ENCODE data around the gene MED9.

Gene MED9

GRCh38 chr17:17503566-17504130 is 26.8 kb downstream of the MED9 start:
- Histone ChIP-seq H3K79me2 (ENCODE audit: insufficient read depth, low read length) (no peaks in the 10 kb centered on the region), H3K4me3 (ENCODE audit: insufficient read depth, low read length, poor library complexity, severe bottlenecking) (no peak overlapping the region), H4K20me1 (ENCODE audit: low read depth, low read length) (no peaks in the 10 kb centered on the region; the same call in 1 of the 2 replicates), H3K4me2 (ENCODE audit: low read depth, low read length, poor library complexity, severe bottlenecking) (no peak overlapping the region), H3K9ac (ENCODE audit: low read length) (no peak overlapping the region), H3K9me3 (ENCODE audit: insufficient read depth, low read length) (no peaks in the 10 kb centered on the region), H3F3A (ENCODE audit: insufficient read depth) (no peaks in the 10 kb centered on the region), H3K36me3 (ENCODE audit: low read length) (no peaks in the 10 kb centered on the region), H3K27ac (ENCODE audit: low read depth, low read length) (no peak overlapping the region), H3K27me3 (ENCODE audit: low read length) (no peaks in the 10 kb centered on the region), H3K9me2 (replicated peaks; ENCODE audit: insufficient read depth, low read length) (no peaks in the 10 kb centered on the region), H2AFZ (ENCODE audit: low read depth, low read length, severe bottlenecking) (no peak overlapping the region)
- TF ChIP-seq CTCF (IDR thresholded peaks at IDR 0.05; ENCODE audit: insufficient read depth, low read length, poor library complexity, severe bottlenecking), result no peak
- no peak for TF ChIP-seq EZH2phosphoT487 (conservative IDR thresholded peaks at IDR 0.05; ENCODE audit: low read length)

DNA sequence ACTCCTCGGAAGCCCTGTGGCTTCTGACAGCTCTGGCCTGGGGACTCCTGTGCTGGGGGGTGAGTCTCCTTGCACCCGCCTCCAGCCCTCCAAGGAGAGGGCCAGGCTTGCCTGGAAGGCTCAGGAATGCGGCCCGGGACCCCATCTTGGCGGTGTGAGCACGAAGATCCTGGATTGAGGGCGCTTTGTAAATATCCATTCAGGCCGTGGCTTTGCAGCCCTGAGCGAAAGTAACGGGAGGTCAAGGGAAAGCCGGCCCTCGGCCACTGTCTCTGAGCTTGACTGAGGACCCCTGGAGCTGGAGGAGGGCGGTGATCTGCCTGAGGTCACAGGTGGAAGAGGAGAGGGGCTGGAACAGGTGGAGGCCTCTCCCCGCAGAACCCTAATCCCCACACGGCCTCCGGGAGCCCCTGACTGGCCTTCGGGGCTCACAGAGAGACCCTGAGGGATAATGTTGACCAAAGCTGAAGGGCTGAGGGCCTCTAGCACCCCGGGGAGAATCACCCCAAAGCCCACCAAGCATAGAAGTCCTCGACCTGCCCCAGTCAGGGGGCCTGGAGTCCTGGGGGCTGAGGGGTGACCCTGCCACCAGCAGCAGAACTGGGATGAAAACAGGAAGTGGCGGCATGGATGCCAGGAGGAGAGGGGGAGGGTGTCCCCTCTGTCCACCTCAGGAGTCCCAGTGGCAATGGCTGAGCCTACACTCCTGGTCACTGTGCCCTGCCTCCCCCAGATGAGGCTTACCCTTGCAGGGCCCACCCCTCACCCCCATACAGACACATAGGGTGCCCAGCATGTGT is 27.7 kb downstream of the MED9 start:
- Histone ChIP-seq H2AFZ (ENCODE audit: low read depth, low read length, severe bottlenecking) (no peak overlapping the region), H3K9me2 (replicated peaks; ENCODE audit: insufficient read depth, low read length) (no peaks in the 10 kb centered on the region), H3F3A (ENCODE audit: insufficient read depth) (no peaks in the 10 kb centered on the region), H3K4me3 (ENCODE audit: insufficient read depth, low read length, poor library complexity, severe bottlenecking) (no peak overlapping the region), H3K4me2 (ENCODE audit: low read depth, low read length, poor library complexity, severe bottlenecking) (no peak overlapping the region), H3K79me2 (ENCODE audit: insufficient read depth, low read length) (no peaks in the 10 kb centered on the region), H3K27me3 (ENCODE audit: low read length) (no peaks in the 10 kb centered on the region), H3K9me3 (ENCODE audit: insufficient read depth, low read length) (no peaks in the 10 kb centered on the region), H3K9ac (ENCODE audit: low read length) (no peak overlapping the region), H3K27ac (ENCODE audit: low read depth, low read length) (no peak overlapping the region), H4K20me1 (ENCODE audit: low read depth, low read length) (no peaks in the 10 kb centered on the region; the same call in 1 of the 2 replicates), H3K36me3 (ENCODE audit: low read length) (no peaks in the 10 kb centered on the region)
- no peak for TF ChIP-seq CTCF (IDR thresholded peaks at IDR 0.05; ENCODE audit: insufficient read depth, low read length, poor library complexity, severe bottlenecking)

GRCh38 chr17:17505151-17505550 is 28.4 kb downstream of the MED9 start:
- no peaks in the 10 kb centered on the region; the same call in 1 of the 2 replicates for H4K20me1 ChIP-seq (ENCODE audit: low read depth, low read length)
- no peaks in the 10 kb centered on the region for H3K79me2 ChIP-seq (ENCODE audit: insufficient read depth, low read length)
- no peaks in the 10 kb centered on the region for H3F3A ChIP-seq (ENCODE audit: insufficient read depth)
- H3K27ac ChIP-seq (ENCODE audit: low read depth, low read length), result no peak overlapping the region
- H3K9me3 ChIP-seq (ENCODE audit: insufficient read depth, low read length), result no peaks in the 10 kb centered on the region
- H3K36me3 ChIP-seq (ENCODE audit: low read length), result no peaks in the 10 kb centered on the region
- no peak overlapping the region for H3K4me2 ChIP-seq (ENCODE audit: low read depth, low read length, poor library complexity, severe bottlenecking)
- H3K4me3 ChIP-seq (ENCODE audit: insufficient read depth, low read length, poor library complexity, severe bottlenecking), result no peak overlapping the region
- no peak overlapping the region for H3K9ac ChIP-seq (ENCODE audit: low read length)
- no peaks in the 10 kb centered on the region for H3K27me3 ChIP-seq (ENCODE audit: low read length)
- no peak for TF ChIP-seq CTCF (IDR thresholded peaks at IDR 0.05; ENCODE audit: insufficient read depth, low read length, poor library complexity, severe bottlenecking)
- no peak for TF ChIP-seq EZH2phosphoT487 (conservative IDR thresholded peaks at IDR 0.05; ENCODE audit: low read length)
- H2AFZ ChIP-seq (ENCODE audit: low read depth, low read length, severe bottlenecking), result no peak overlapping the region
- no peaks in the 10 kb centered on the region for H3K9me2 ChIP-seq (replicated peaks; ENCODE audit: insufficient read depth, low read length)

All from SU-DHL-6 (cell line).